Measurements from ENCODE around the gene ANKH.

The ANKH gene

GRCh38 chr5:14864181-14864812 lies 7.3 kb downstream of the ANKH start:
- no peak for TF ChIP-seq CTCF (conservative IDR thresholded peaks at IDR 0.05)
- H3K27ac ChIP-seq = peak overlapping the region; percentile 16; the same call in 1 of the 2 replicates

GRCh38 chr5:14863105-14863504 lies 8.5 kb downstream of the ANKH start:
- H3K27ac ChIP-seq = peak overlapping the region; percentile 16
- TF ChIP-seq CTCF (conservative IDR thresholded peaks at IDR 0.05) = no peak

- no peak for TF ChIP-seq CTCF (conservative IDR thresholded peaks at IDR 0.05)
- no peak overlapping the region; the same call in 1 of the 2 replicates for H3K27ac ChIP-seq
Measured at GRCh38 chr5:14861123-14861765, 10.3 kb downstream of the ANKH start.

DNA sequence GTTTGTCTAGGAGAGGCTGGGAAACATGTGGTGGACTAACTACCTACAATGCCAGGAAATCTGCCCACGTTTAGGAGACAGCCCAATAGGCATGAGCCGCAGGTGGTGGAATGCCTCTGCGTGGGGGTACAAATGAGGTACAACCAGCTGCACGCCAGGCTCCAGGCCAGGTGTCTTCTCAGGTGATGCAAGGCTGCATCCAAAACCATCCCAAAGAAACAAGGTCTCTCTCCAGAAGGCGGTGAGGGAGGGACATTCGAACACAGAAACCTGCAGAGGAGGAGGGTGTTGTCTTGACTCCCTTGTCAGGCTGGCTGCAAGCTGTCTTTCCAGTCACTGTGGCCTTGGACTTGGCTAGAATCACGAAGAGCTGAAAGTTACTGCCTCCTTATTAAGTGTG lies 11.6 kb downstream of the ANKH start:
- no peak for TF ChIP-seq CTCF (conservative IDR thresholded peaks at IDR 0.05)
- peak overlapping the region; percentile 37; the same call in 1 of the 2 replicates for H3K27ac ChIP-seq

DNA sequence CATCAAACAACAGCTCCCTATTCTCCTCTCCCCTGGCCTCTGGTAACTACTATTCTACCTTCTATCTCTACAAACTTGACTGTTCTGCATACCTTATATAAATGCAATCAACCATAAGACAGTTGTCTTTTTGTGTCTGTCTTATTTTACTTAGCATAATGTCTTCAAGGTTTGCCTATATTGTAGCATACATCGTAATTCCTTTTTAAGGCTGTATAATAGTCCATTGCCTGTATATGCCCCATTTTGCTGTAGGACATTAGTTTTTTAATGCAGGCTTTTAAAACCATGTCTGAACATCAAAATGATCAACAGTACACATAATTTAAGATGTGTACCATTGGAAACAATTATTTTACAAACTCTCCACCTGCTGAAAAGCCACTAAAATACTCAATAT lies 12.4 kb downstream of the ANKH start:
- H3K27ac ChIP-seq = no peak overlapping the region; the same call in 1 of the 2 replicates
- no peak for TF ChIP-seq CTCF (conservative IDR thresholded peaks at IDR 0.05)

GRCh38 chr5:14855366-14855765 lies 16.2 kb downstream of the ANKH start:
- no peak overlapping the region for H3K27ac ChIP-seq
- no peak for TF ChIP-seq CTCF (conservative IDR thresholded peaks at IDR 0.05)

- no peak overlapping the region for H3K27ac ChIP-seq
- TF ChIP-seq CTCF (conservative IDR thresholded peaks at IDR 0.05) = no peak
Measured at GRCh38 chr5:14854799-14855198, 16.8 kb downstream of the ANKH start.
